A673 (cell line): ENCODE measurements around the gene ST6GALNAC5. TPM values are rescaled to one million over a fixed set of nuclear protein-coding genes. Genes with fewer than 3 reads are reported as not detected.

ENCODE experiments used
- BruUV-seq: library from RNA; stranded (reverse); fragments of 400-500 nt; replicated peaks from 2 replicates; lab custom pipeline; 2021; lab: Mats Ljungman, UMichigan
- CTCF ChIA-PET: fragments of 300-600 bp; sonication (Branson Sonifier 250); formaldehyde crosslinking; loops from one replicate; lab custom pipeline; 2022; ENCODE audit warnings: antibody characterized with exemption; lab: Charles Lee
- POLR2A ChIA-PET: fragments of 300-600 bp; sonication (Branson Sonifier 250); formaldehyde crosslinking; loops from one replicate; lab custom pipeline; 2022; ENCODE audit warnings: antibody characterized with exemption; ENCODE audit not compliant: low non-redundant PET; lab: Charles Lee
- DNase-seq: peaks from one replicate; pipeline ENCODE4 v3.0.0-alpha.2; 2015; ENCODE audit warnings: low spot score
- H3K27ac ChIP-seq: fragments of 200-600 bp; sonication (generic); 2 replicates; pipeline ENCODE4 v1.5.1; 2016; ENCODE audit warnings: mixed run types, low read depth, mild to moderate bottlenecking, mixed read lengths, antibody characterized with exemption, low read length; ENCODE audit not compliant: poor library complexity, severe bottlenecking
- H3K27me3 ChIP-seq: fragments of 200-600 bp; sonication (generic); replicated peaks from 2 replicates; pipeline ENCODE4 v1.6.1; 2017; ENCODE audit warnings: mixed run types, low read depth, mild to moderate bottlenecking, mixed read lengths, antibody characterized with exemption, low read length; ENCODE audit not compliant: insufficient read depth, poor library complexity
- H3K36me3 ChIP-seq: fragments of 200-600 bp; sonication (generic); 2 replicates; pipeline ENCODE4 v1.6.1; 2016; ENCODE audit warnings: mixed run types, mild to moderate bottlenecking, mixed read lengths, antibody characterized with exemption, low read length; ENCODE audit not compliant: insufficient read depth, poor library complexity, severe bottlenecking
- H3K4me1 ChIP-seq: fragments of 200-600 bp; sonication (generic); 2 replicates; pipeline ENCODE4 v1.6.1; 2017; ENCODE audit warnings: mixed run types, mild to moderate bottlenecking, mixed read lengths, antibody characterized with exemption, low read length; ENCODE audit not compliant: insufficient read depth, poor library complexity, severe bottlenecking
- H3K4me3 ChIP-seq: fragments of 200-600 bp; sonication (generic); 2 replicates; pipeline ENCODE4 v1.5.1; 2016; ENCODE audit warnings: low read depth, mixed run types, mild to moderate bottlenecking, mixed read lengths, low read length; ENCODE audit not compliant: poor library complexity, severe bottlenecking
- H3K9me3 ChIP-seq: fragments of 200-600 bp; sonication (generic); 2 replicates; pipeline ENCODE4 v1.6.1; 2016; ENCODE audit warnings: mixed run types, low read depth, mild to moderate bottlenecking, mixed read lengths, antibody characterized with exemption, low read length; ENCODE audit not compliant: poor library complexity, severe bottlenecking
- CTCF ChIP-seq: fragments of 300-800, 200-600 bp; sonication (generic); conservative IDR thresholded peaks from 2 replicates; pipeline ENCODE4 v1.5.1; 2017; ENCODE audit warnings: low read depth, mild to moderate bottlenecking, antibody characterized with exemption, low read length, moderate library complexity, mixed read lengths
- EZH2 ChIP-seq: fragments of 200-600 bp; sonication (generic); IDR thresholded peaks from 2 replicates; pipeline ENCODE4 v1.6.1; 2017; ENCODE audit warnings: borderline replicate concordance, low read depth, mild to moderate bottlenecking, mixed read lengths, antibody characterized with exemption, low read length; ENCODE audit not compliant: poor library complexity, severe bottlenecking
- intact Hi-C: fragments of 100-400 bp; cut with micrococcal nuclease; formaldehyde crosslinking; loops from one replicate; pipeline ENCODE4 v1.10.0; 2022; ENCODE audit not compliant: unreplicated experiment
- total RNA-seq: library from RNA; stranded (reverse); gene quantifications from 2 replicates; pipeline ENCODE4 v1.2.3, GENCODE V29; 2021

Gene ST6GALNAC5
- total RNA-seq, 1 experiment from 2014 or later = not detected

DNA sequence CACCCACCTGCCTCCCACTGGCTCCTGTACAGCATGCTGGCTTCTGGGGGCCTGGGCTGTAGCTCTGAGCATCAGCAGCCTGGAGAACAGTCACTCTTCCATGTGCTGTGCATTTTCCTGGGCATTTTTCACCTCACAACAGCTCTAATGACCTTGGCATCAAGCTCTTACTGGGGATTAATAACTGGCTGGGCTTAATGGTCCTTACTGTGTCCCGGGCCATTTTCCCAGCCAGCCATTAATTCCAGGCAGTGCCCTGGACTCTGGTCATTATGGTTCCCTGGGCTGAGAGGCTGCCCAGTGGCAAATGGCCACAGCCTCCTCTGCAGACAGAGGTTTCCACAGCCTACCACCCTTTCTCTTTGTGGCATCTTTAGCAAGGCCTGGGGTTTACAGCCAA is 171.8 kb downstream of the ST6GALNAC5 start:
- ChIA-PET POLR2A (no interaction called here), CTCF (no interaction called here)
- TF ChIP-seq EZH2 = no peak
- no peak for TF ChIP-seq CTCF
- intact Hi-C loops = no loop called here
- no peaks in the 10 kb centered on the region for H3K9me3 ChIP-seq
- H3K4me3 ChIP-seq = no peak overlapping the region
- no peak for DNase-seq
- H3K27me3 ChIP-seq = no peaks in the 10 kb centered on the region
- H3K36me3 ChIP-seq = no peaks in the 10 kb centered on the region
- no peaks in the 10 kb centered on the region for H3K4me1 ChIP-seq
- H3K27ac ChIP-seq = no peak overlapping the region
- BruUV-seq = no TSS peak

DNA sequence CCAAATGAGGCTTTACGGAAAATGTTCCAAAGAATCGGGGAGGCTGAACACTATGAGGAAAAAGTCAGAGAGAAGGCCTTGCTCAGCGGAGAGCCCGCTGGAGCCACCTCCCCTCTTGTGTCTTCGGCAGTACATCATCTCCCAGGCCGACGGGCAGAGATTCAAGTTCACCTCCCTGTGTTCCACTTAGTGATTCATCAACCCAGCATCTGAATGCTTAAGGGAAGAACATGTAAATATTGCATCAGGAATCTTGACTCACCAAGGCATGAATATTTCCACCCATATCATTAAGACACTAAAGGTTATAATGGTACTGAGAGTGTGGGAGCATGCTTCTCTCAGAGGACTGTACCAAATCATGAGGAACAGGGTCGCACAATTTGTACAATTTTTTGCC is 172.5 kb downstream of the ST6GALNAC5 start:
- Histone ChIP-seq H3K9me3 (no peaks in the 10 kb centered on the region), H3K36me3 (no peaks in the 10 kb centered on the region), H3K27me3 (no peaks in the 10 kb centered on the region), H3K4me1 (no peaks in the 10 kb centered on the region), H3K27ac (no peak overlapping the region), H3K4me3 (no peak overlapping the region)
- ChIA-PET CTCF (no interaction called here), POLR2A (no interaction called here)
- intact Hi-C loops = no loop called here
- BruUV-seq = no TSS peak
- no peak for DNase-seq
- TF ChIP-seq CTCF (no peak), EZH2 (no peak)

DNA sequence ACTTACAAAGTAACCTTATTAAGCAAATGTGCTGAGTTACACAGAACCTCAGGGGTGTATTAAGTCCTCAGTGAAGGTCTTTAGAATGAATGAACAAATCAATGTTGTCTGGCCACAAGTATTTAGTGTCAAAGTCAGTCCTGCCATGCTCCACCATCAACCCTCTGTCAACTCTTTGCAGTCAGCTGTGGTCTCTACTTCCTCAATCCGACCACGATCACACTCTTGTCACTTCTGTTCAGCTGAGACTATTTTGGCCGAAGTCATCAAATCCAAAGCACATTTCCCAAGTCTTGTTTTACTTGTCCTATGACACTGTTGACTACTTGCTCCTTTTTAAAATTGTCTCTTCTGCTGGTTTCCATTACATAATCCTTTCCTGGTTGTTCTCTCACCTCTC is 173.5 kb downstream of the ST6GALNAC5 start:
- CTCF ChIA-PET = no interaction called here

More for the DNA sequence above, 173.5 kb downstream of the ST6GALNAC5 start:
- Histone ChIP-seq H3K27me3 (peaks cover 6% of the 10 kb centered on the region), H3K36me3 (no peaks in the 10 kb centered on the region), H3K4me1 (no peaks in the 10 kb centered on the region), H3K9me3 (no peaks in the 10 kb centered on the region), H3K4me3 (no peak overlapping the region), H3K27ac (no peak overlapping the region)
- intact Hi-C loops = no loop called here
- no TSS peak for BruUV-seq
- no peak for DNase-seq
- no peak for TF ChIP-seq EZH2
- TF ChIP-seq CTCF = no peak
- POLR2A ChIA-PET = no interaction called here
